ENCODE results near the gene SPACDR. TPM values are rescaled to one million over a fixed set of nuclear protein-coding genes. Genes with fewer than 3 reads are reported as not detected.

The SPACDR gene
- total RNA-seq, 1 experiment from 2014 or later: not detected

- Histone ChIP-seq H3K23me2 (ENCODE audit: insufficient read length, low read depth, low read length, poor library complexity, severe bottlenecking) (no peaks in the 10 kb centered on the region), H3T11ph (ENCODE audit: low read length) (no peak overlapping the region), H2BK15ac (ENCODE audit: low read depth, low read length) (no peak overlapping the region), H4K20me1 (ENCODE audit: control insufficient read depth, insufficient read depth, insufficient read length) (no peaks in the 10 kb centered on the region), H4K8ac (replicated peaks; ENCODE audit: insufficient read length, low read depth, low read length) (no peak overlapping the region), H2BK5ac (ENCODE audit: insufficient read length, low read length) (no peak overlapping the region), H3K4me2 (ENCODE audit: insufficient read depth, insufficient read length, low read length) (no peak overlapping the region), H3K4me1 (ENCODE audit: insufficient read depth, low read length) (no peaks in the 10 kb centered on the region), H3K56ac (ENCODE audit: insufficient read length, low read depth, low read length) (no peak overlapping the region), H3K4ac (ENCODE audit: low read depth, low read length) (no peak overlapping the region), H2AFZ (ENCODE audit: low read length) (no peak overlapping the region), H3K23ac (ENCODE audit: insufficient read length, low read depth, low read length) (no peak overlapping the region), H3K27ac (ENCODE audit: insufficient read length, low read depth, low read length) (no peak overlapping the region), H3K9ac (ENCODE audit: extremely low read depth, insufficient read length, low read length) (no peak overlapping the region), H2AK5ac (ENCODE audit: insufficient read length, low read length) (no peak overlapping the region), H3K27me3 (ENCODE audit: insufficient read depth, low read length) (no peaks in the 10 kb centered on the region), H3K9me3 (ENCODE audit: control insufficient read depth, low read depth, low read length) (no peaks in the 10 kb centered on the region), H3K79me1 (ENCODE audit: insufficient read depth, low read depth, low read length, poor library complexity, severe bottlenecking) (no peaks in the 10 kb centered on the region), H4K91ac (ENCODE audit: insufficient read length, low read depth, low read length) (no peak overlapping the region), H3K18ac (ENCODE audit: insufficient read length, low read depth, low read length) (no peak overlapping the region), H3K79me2 (ENCODE audit: insufficient read depth, low read length) (no peaks in the 10 kb centered on the region), H2BK12ac (ENCODE audit: insufficient read length, low read depth, low read length) (no peak overlapping the region), H2BK120ac (ENCODE audit: low read depth, low read length, poor library complexity, severe bottlenecking) (no peak overlapping the region), H4K5ac (ENCODE audit: insufficient read length, low read depth, low read length) (no peak overlapping the region), H2BK20ac (ENCODE audit: low read depth, low read length, poor library complexity, severe bottlenecking) (no peak overlapping the region), H3K14ac (ENCODE audit: insufficient read depth, low read length) (no peak overlapping the region)
- peak overlapping the region in 1 of 3 experiments; percentile 22; a peak in 2 of 7 replicates for H3K27ac Mint-ChIP-seq
- DNase-seq: no peak
- WGBS (ENCODE audit: extremely low coverage, insufficient read length, low lambda C conversion rate): no CpG with 5 or more reads among the region's 2 CpGs
- peaks cover 6 to 15% of the 10 kb centered on the region in 2 experiments for H3K4me1 Mint-ChIP-seq
- H3K36me3 Mint-ChIP-seq (ENCODE audit: insufficient read depth in 1 of 3, low read depth in 3 of 3): peaks cover 0 to 6% (median 0%) of the 10 kb centered on the region in 3 experiments; a peak in 2 of 7 replicates
- H3K4me3 Mint-ChIP-seq: no peak overlapping the region
- no peaks in the 10 kb centered on the region for H3K9me3 Mint-ChIP-seq
- no peaks in the 10 kb centered on the region for H3K27me3 Mint-ChIP-seq (ENCODE audit: low read depth)
- TF ChIP-seq, protein P1, sequence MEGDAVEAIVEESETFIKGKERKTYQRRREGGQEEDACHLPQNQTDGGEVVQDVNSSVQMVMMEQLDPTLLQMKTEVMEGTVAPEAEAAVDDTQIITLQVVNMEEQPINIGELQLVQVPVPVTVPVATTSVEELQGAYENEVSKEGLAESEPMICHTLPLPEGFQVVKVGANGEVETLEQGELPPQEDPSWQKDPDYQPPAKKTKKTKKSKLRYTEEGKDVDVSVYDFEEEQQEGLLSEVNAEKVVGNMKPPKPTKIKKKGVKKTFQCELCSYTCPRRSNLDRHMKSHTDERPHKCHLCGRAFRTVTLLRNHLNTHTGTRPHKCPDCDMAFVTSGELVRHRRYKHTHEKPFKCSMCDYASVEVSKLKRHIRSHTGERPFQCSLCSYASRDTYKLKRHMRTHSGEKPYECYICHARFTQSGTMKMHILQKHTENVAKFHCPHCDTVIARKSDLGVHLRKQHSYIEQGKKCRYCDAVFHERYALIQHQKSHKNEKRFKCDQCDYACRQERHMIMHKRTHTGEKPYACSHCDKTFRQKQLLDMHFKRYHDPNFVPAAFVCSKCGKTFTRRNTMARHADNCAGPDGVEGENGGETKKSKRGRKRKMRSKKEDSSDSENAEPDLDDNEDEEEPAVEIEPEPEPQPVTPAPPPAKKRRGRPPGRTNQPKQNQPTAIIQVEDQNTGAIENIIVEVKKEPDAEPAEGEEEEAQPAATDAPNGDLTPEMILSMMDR (conservative IDR thresholded peaks at IDR 0.05): no peak
Observed at GRCh38 chr7:100446040-100446439, 18.0 kb downstream of the SPACDR start.

Data from H9 (cell line).